Kidney (tissue), 14 donors: Measurements from ENCODE around the gene ZNF710. TPM values are rescaled to one million over a fixed set of nuclear protein-coding genes. Genes with fewer than 3 reads are reported as not detected.

Experiments
- DNase-seq, 5 donors: peaks; one replicate each; pipeline ENCODE4 v3.0.0-alpha.2; 2013 to 2020
- FAIRE-seq: peaks from 2 replicates; lab custom pipeline; 2012; peaks lifted over from hg19 to GRCh38; lab: Jason Lieb, UNC
- H3K27ac ChIP-seq, 2 donors: one replicate each; pipeline ENCODE4 v1.7.0; 2013; ENCODE audit warnings: low read depth in 2 of 2, low read length in 2 of 2, inconsistent platforms in 1 of 2
- H3K27me3 ChIP-seq: one replicate; pipeline ENCODE4 v1.7.1; 2013; ENCODE audit warnings: low read length, inconsistent platforms; ENCODE audit not compliant: control insufficient read depth, insufficient read depth
- H3K36me3 ChIP-seq, 3 donors: one replicate each; pipeline versions ENCODE4 v1.7.0 to v1.7.1; 2013; ENCODE audit warnings: low read length in 3 of 3, control low read depth in 1 of 3, inconsistent platforms in 1 of 3; ENCODE audit not compliant: insufficient read depth in 3 of 3, control insufficient read depth in 2 of 3
- H3K4me1 ChIP-seq, 3 donors: one replicate each; pipeline versions ENCODE4 v1.7.0 to v1.7.1; 2013; ENCODE audit warnings: low read length in 3 of 3, inconsistent platforms in 1 of 3, low read depth in 1 of 3; ENCODE audit not compliant: control insufficient read depth in 2 of 3, insufficient read depth in 2 of 3
- H3K4me3 ChIP-seq, 3 donors: one replicate each; pipeline versions ENCODE4 v1.7.0 to v1.8.1; 2013; ENCODE audit warnings: low read length in 3 of 3, control low read depth in 1 of 3, inconsistent platforms in 1 of 3
- H3K9ac ChIP-seq, 3 donors: one replicate each; pipeline versions ENCODE4 v1.7.0 to v1.7.1; 2013; ENCODE audit warnings: low read length in 3 of 3, control low read depth in 1 of 3, inconsistent platforms in 1 of 3
- H3K9me3 ChIP-seq, 3 donors: one replicate each; pipeline versions ENCODE4 v1.7.0 to v1.7.1; 2013; ENCODE audit warnings: low read length in 3 of 3, control low read depth in 1 of 3, inconsistent platforms in 1 of 3; ENCODE audit not compliant: control insufficient read depth in 2 of 3, insufficient read depth in 1 of 3
- intact Hi-C: fragments of 100-400 bp; cut with DNase I; formaldehyde crosslinking; loops from one replicate; pipeline ENCODE4 v1.11.1; 2022
- polyA plus RNA-seq: library from polyadenylated mRNA; stranded (reverse); fragments of 350-450 nt; fragmentation: Illumina TruSeq; extraction: RNeasy Lipid Tissue Mini Kit (QIAGEN cat#74804); gene quantifications from one replicate; pipeline ENCODE4 v1.2.3, GENCODE V29; 2014; ENCODE audit warnings: low read depth, low replicate concordance; ENCODE audit not compliant: insufficient read depth
- total RNA-seq: library from RNA; stranded (reverse); fragmentation: NEBNext Ultra II Directional; extraction: Animal tissue kit (Norgen Biotek cat#: 25700); gene quantifications from one replicate; pipeline ENCODE4 v1.2.1, GENCODE V29; 2021
- TF ChIP-seq, protein P1 (sequence below): IDR thresholded peaks from 3 replicates; pipeline ENCODE4 v1.5.1; 2012; ENCODE audit warnings: mild to moderate bottlenecking, moderate library complexity, borderline replicate concordance; ENCODE audit not compliant: insufficient read depth; ENCODE audit errors: extremely low read depth
- donor health status: control.
- donor health status: control.
- donor health status: control.
- donor health status: control.
- donor health status: control.
- donor health status: DM: yes; HTN: yes; CAD: no.
- donor health status: Normal renal cell carcinoma (clear cell type).

Gene ZNF710
- total and polyA plus RNA-seq, 2 donors from 2014 or later, result 11.0 to 17.0 TPM

- FAIRE-seq, result no peak
- Histone ChIP-seq H3K4me3 (no peak overlapping the region), H3K9me3 (peaks cover 0 to 5% (median 2%) of the 10 kb centered on the region in 3 donors), H3K9ac (no peak overlapping the region), H3K27ac (no peak overlapping the region), H3K36me3 (no peaks in the 10 kb centered on the region), H3K27me3 (no peaks in the 10 kb centered on the region), H3K4me1 (no peaks in the 10 kb centered on the region)
- intact Hi-C loops, result no loop called here
- DNase-seq, result no peak
- TF ChIP-seq, protein P1, sequence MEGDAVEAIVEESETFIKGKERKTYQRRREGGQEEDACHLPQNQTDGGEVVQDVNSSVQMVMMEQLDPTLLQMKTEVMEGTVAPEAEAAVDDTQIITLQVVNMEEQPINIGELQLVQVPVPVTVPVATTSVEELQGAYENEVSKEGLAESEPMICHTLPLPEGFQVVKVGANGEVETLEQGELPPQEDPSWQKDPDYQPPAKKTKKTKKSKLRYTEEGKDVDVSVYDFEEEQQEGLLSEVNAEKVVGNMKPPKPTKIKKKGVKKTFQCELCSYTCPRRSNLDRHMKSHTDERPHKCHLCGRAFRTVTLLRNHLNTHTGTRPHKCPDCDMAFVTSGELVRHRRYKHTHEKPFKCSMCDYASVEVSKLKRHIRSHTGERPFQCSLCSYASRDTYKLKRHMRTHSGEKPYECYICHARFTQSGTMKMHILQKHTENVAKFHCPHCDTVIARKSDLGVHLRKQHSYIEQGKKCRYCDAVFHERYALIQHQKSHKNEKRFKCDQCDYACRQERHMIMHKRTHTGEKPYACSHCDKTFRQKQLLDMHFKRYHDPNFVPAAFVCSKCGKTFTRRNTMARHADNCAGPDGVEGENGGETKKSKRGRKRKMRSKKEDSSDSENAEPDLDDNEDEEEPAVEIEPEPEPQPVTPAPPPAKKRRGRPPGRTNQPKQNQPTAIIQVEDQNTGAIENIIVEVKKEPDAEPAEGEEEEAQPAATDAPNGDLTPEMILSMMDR, result no peak
Measured at GRCh38 chr15:89982315-89983055, 18.6 kb upstream of the ZNF710 start.

DNA sequence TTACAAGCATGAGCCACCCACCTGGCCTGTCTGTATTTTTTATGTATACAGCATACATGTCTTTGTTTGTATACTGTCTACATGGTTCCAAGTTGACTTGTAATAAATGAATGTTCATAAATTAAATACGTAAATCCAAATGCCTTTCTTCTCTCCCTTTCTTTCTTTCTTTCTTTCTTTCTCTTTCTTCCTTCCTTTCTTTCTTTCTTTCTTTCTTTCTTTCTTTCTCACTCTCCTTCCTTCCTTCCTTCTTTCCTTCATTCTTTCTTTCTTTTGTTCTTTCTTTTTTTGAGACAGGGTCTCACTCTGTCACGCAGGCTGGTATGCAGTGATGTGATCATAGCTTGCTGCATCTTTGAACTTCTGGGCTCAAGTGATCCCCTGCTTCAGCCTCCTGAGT, 17.1 kb upstream of the ZNF710 start:
- Histone ChIP-seq H3K27ac (no peak overlapping the region), H3K36me3 (no peaks in the 10 kb centered on the region), H3K27me3 (no peaks in the 10 kb centered on the region), H3K9me3 (peaks cover 0 to 5% (median 2%) of the 10 kb centered on the region in 3 donors), H3K4me3 (no peak overlapping the region), H3K4me1 (no peaks in the 10 kb centered on the region), H3K9ac (no peak overlapping the region)
- FAIRE-seq, result no peak
- TF ChIP-seq, protein P1, result no peak
- DNase-seq, result no peak
- intact Hi-C loops, result no loop called here

DNA sequence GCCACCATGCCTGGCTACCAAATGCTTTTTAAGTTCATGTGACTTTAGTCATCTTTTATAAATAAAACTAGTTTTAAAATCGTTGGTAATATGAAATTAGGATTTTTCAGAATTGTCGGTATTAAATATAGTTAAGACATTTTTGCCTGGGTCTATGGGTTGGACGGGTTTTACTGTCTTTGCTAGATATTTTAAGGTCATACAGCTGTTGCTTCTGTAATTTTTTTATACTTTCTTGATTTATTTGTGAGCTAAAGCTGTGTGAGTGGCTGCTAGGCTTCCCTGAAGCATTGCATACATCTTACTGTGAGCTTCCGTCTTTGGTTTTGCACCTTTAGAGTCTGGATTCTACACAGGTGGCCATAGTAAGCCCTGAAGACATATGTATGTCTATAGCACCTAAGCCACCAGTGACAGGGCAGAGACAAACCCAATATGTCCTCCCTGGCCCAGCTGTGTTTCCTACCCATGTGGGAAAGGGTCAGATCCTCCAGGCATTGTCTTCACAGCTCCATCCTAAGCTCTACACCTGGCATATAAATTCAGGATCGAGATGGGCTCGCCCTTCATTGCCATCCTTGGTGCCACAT, 16.6 kb upstream of the ZNF710 start:
- intact Hi-C loops, result no loop called here
- H3K36me3 ChIP-seq, result no peaks in the 10 kb centered on the region
- H3K4me3 ChIP-seq, result no peak overlapping the region
- peaks cover 0 to 5% (median 2%) of the 10 kb centered on the region in 3 donors for H3K9me3 ChIP-seq
- no peaks in the 10 kb centered on the region for H3K27me3 ChIP-seq
- no peaks in the 10 kb centered on the region for H3K4me1 ChIP-seq
- FAIRE-seq (no peak), DNase-seq (no peak)
- H3K27ac ChIP-seq, result no peak overlapping the region
- no peak overlapping the region for H3K9ac ChIP-seq
- TF ChIP-seq, protein P1, result no peak
